Measurements from ENCODE around the gene ORAI1. TPM values are rescaled to one million over a fixed set of nuclear protein-coding genes. Genes with fewer than 3 reads are reported as not detected.

ORAI1 gene
- total RNA-seq, 1 experiment from 2014 or later, result 31.4 TPM

- Histone ChIP-seq H3K4me1 (ENCODE audit: insufficient read depth, low read length) (peaks cover 34% of the 10 kb centered on the region), H3K4me2 (ENCODE audit: low read length) (peak overlapping the region; percentile 90), H2AFZ (ENCODE audit: low read length) (peak overlapping the region; percentile 58), H3K4me3 (ENCODE audit: low read length) (peak overlapping the region; percentile 79), H3K9me2 (replicated peaks; ENCODE audit: low read length) (no peaks in the 10 kb centered on the region), H3K27ac (ENCODE audit: low read length) (peak overlapping the region; percentile 29), H3K27me3 (ENCODE audit: low read length) (no peaks in the 10 kb centered on the region), H4K20me1 (ENCODE audit: low read length) (no peaks in the 10 kb centered on the region), H3K9me3 (ENCODE audit: low read length) (no peaks in the 10 kb centered on the region), H3K9ac (ENCODE audit: low read length) (peak overlapping the region; percentile 71), H3F3A (ENCODE audit: low read length, unreplicated experiment) (no peaks in the 10 kb centered on the region), H3K79me2 (ENCODE audit: low read length) (peaks cover 53% of the 10 kb centered on the region), H3K36me3 (ENCODE audit: low read depth, low read length) (0 out of 2 replicates have a peak, but pooled peaks cover 2% of the 10 kb centered on the region)
- ATAC-seq (peak; percentile 54), DNase-seq (peak; percentile 48)
- POLR2A ChIA-PET (ENCODE audit: unreplicated experiment), result interaction anchor here (0.6 to 0.8 kb wide), 7 partner anchors 22 to 451 kb away, joined by 3 to 6 read pairs (median 3); partner anchors contain the start of gene MLXIP
- CTCF ChIA-PET, result interaction anchor here (0.5 to 3.2 kb wide), 10 partner anchors 15 to 520 kb away, joined by 3 to 31 read pairs (median 4); no protein-coding TSS in a partner anchor
- TF ChIP-seq EZH2 (IDR thresholded peaks at IDR 0.05; ENCODE audit: low read length, unreplicated experiment), result no peak
- TF ChIP-seq, protein P1, sequence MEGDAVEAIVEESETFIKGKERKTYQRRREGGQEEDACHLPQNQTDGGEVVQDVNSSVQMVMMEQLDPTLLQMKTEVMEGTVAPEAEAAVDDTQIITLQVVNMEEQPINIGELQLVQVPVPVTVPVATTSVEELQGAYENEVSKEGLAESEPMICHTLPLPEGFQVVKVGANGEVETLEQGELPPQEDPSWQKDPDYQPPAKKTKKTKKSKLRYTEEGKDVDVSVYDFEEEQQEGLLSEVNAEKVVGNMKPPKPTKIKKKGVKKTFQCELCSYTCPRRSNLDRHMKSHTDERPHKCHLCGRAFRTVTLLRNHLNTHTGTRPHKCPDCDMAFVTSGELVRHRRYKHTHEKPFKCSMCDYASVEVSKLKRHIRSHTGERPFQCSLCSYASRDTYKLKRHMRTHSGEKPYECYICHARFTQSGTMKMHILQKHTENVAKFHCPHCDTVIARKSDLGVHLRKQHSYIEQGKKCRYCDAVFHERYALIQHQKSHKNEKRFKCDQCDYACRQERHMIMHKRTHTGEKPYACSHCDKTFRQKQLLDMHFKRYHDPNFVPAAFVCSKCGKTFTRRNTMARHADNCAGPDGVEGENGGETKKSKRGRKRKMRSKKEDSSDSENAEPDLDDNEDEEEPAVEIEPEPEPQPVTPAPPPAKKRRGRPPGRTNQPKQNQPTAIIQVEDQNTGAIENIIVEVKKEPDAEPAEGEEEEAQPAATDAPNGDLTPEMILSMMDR (conservative IDR thresholded peaks at IDR 0.05; ENCODE audit: low read depth, low read length), result peak; percentile 12; the same call in 1 of the 2 replicates
- no peak for TF ChIP-seq EZH2phosphoT487 (IDR thresholded peaks at IDR 0.05; ENCODE audit: borderline replicate concordance, low read length)
- intact Hi-C loops (cut with micrococcal nuclease), result loop anchor here (2.0 to 5.0 kb wide), 5 partner anchors 46 to 165 kb away; partner anchors contain the start of genes KDM2B and RHOF
- BruUV-seq (replicated peaks), result TSS peak; percentile 53
Observed at GRCh38 chr12:121626853-121627640, 717 bp downstream of the ORAI1 start.

DNA sequence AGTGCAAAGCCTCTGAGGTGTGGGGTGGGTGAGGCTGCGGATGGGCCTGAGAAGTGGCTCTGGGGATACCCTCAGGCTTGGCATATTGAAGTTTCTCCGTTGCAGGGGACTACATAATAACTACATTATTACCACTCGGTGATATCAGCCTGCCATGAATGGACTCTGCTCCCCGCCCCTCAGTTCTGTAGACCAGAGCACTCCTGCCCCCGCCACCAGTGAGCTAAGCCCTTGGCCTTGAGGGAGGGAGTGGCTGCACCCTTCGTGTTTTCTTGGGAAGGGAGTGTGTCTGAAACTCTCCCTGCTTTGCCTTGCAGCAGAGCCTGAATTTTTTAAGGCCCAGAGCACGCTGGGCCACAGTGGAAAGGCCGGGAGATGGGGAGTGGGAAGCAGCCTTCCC is 1.7 kb downstream of the ORAI1 start:
- 0 out of 2 replicates have a peak, but pooled peaks cover 2% of the 10 kb centered on the region for H3K36me3 ChIP-seq (ENCODE audit: low read depth, low read length)
- intact Hi-C loops (cut with micrococcal nuclease), result loop anchor here (5.0 kb wide), 2 partner anchors 91 to 164 kb away; partner anchors contain the start of gene RHOF
- ChIA-PET POLR2A (ENCODE audit: unreplicated experiment) (interaction anchor here (0.6 kb wide), 1 partner anchor 9 kb away, joined by 3 read pairs; no protein-coding TSS in a partner anchor), CTCF (interaction anchor here (1.0 to 2.2 kb wide), 3 partner anchors 41 to 149 kb away, joined by 4 to 9 read pairs (median 4); no protein-coding TSS in a partner anchor)
- ATAC-seq (no peak; the same call in 1 of the 2 replicates), DNase-seq (peak; percentile 35)
- H3K9ac ChIP-seq (ENCODE audit: low read length), result peak overlapping the region; percentile 71
- peak overlapping the region; percentile 90 for H3K4me2 ChIP-seq (ENCODE audit: low read length)
- H3K4me1 ChIP-seq (ENCODE audit: insufficient read depth, low read length), result peaks cover 34% of the 10 kb centered on the region
- H3K79me2 ChIP-seq (ENCODE audit: low read length), result peaks cover 63% of the 10 kb centered on the region
- TF ChIP-seq EZH2phosphoT487 (IDR thresholded peaks at IDR 0.05; ENCODE audit: borderline replicate concordance, low read length) (no peak), EZH2 (IDR thresholded peaks at IDR 0.05; ENCODE audit: low read length, unreplicated experiment) (no peak)
- TF ChIP-seq, protein P1 (conservative IDR thresholded peaks at IDR 0.05; ENCODE audit: low read depth, low read length), result no peak
- H3K27ac ChIP-seq (ENCODE audit: low read length), result no peak overlapping the region
- no peaks in the 10 kb centered on the region for H3F3A ChIP-seq (ENCODE audit: low read length, unreplicated experiment)
- no peaks in the 10 kb centered on the region for H3K9me2 ChIP-seq (replicated peaks; ENCODE audit: low read length)
- no TSS peak for BruUV-seq (replicated peaks)
- no peaks in the 10 kb centered on the region for H3K27me3 ChIP-seq (ENCODE audit: low read length)
- no peaks in the 10 kb centered on the region for H3K9me3 ChIP-seq (ENCODE audit: low read length)
- peaks cover 8% of the 10 kb centered on the region; the same call in 1 of the 2 replicates for H4K20me1 ChIP-seq (ENCODE audit: low read length)
- H3K4me3 ChIP-seq (ENCODE audit: low read length), result peak overlapping the region; percentile 79
- peak overlapping the region; percentile 58; the same call in 1 of the 2 replicates for H2AFZ ChIP-seq (ENCODE audit: low read length)

Data from PC-3 (cell line).